GM18909 (cell line): ENCODE data around the gene TUSC2.

Experiments
- ATAC-seq: cut with Tn5 transposase; IDR thresholded peaks from one replicate; pipeline ENCODE4 v1.9.1; 2021; ENCODE audit warnings: mild to moderate bottlenecking; ENCODE audit not compliant: unreplicated experiment, poor library complexity

TUSC2 gene, protein sequence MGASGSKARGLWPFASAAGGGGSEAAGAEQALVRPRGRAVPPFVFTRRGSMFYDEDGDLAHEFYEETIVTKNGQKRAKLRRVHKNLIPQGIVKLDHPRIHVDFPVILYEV

DNA sequence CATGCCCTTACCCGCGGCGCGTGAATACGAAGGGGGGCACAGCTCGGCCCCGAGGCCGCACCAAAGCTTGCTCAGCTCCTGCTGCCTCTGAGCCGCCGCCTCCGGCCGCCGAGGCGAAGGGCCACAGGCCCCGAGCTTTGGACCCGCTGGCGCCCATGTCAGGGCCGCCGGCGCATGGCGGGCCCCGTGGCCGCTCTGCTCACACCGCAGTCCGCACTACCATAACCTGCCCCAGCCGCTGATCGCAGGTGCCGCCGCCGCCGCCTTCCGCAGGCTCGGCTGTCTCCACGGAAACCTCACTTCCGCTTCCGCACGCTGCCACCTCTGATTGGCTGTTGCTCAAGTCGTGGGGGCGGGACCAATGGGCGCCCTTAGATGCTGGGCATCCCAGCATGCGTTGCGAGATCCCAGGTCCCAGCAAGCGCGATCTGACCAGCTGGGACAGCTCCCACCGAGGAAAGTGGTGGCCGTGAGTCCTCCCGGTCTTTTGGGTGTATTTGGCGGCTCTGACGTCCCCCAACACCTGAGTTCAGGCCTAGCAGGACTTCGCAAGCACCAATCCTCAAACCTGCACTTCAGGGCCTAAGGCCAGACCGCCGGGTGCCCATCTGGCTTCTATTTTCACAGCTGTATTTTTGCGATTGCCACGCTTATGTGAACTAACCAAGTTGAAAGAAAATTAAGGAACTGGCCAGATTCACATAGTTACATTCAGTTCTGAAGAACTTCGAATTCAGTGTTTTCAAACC, at the start of gene TUSC2:
Gene TUSC2, minus strand, starts transcription at position 281 of the 749 bp plus-strand sequence. Its CDS starts 124 bp downstream, at position 157.
- ATAC-seq: peak; percentile 85

DNA sequence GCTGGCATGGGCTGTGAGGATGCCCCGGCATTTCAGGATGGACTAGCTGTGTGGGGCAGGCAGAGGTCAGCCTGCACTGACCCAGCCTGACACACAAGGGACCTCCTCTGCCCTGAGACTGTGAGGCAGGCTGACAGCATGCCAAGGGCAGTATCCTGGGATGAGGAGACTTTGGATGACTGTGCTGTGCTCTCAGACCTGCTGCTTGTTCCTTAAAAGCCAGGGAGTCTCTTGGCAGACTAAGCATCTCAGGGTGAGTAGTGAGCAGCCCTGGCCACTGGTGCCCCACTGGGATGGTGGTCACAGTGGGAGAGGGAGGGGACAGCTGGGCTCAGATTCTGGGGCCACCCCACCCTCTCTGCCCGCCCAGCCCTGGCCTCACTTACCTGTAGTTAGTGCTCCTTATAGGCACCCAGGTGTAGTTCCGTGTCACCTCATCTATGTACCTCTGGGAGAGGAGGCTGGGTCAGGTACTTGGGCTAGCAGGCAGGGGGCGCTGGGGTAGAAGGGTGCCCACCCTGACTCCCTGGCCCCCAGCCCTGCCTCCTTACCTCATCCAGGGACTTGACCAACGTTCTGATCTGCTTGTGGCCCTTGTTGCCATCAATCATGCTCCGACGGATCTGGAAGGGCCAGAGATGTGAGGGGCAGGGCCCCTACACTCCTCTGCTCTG, 47.4 kb upstream of the TUSC2 start:
- no peak for ATAC-seq

DNA sequence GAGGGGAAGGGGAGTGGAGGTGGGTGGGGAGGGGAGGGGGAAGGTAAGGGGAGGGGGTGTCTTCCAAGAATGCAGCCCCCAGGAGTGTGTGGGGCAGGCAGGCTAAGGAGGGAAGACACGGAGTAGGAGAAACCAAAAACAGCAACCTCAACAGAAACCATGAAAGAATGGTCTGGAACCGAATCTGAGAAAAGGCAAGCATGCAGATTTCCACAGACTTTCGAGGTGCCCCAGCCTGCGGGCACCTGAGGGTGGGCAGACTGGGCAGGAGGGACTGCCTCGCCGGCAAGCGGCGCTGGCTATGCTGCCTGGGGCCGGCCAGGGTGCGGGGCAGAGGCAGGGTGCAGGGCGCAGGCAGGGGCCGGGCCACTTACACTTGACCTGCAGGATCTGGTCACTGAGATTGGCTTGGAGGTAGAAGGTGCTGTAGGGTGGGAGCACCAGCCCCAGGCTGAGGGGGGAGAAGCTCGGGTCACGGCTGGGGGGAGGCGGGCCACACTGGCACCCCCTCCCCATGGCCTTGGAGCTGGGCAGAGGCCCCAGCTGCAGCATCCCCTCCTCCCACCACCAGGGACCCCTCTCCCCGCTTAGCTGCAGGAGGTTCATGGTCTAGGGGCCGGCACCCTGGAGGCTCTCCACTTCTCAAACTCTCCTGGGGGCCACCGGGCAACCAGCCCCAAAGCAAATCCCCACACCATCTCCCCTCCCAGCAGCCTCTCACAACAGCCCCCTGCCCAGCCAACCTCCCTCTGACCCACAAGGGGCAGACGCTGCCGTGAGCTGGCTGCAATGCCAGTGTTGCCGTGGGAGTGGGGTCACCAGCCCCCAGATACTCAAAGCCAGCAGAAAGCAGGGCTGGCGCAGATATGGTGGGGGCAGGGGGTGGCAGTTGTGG, 46.6 kb upstream of the TUSC2 start:
- no peak for ATAC-seq

DNA sequence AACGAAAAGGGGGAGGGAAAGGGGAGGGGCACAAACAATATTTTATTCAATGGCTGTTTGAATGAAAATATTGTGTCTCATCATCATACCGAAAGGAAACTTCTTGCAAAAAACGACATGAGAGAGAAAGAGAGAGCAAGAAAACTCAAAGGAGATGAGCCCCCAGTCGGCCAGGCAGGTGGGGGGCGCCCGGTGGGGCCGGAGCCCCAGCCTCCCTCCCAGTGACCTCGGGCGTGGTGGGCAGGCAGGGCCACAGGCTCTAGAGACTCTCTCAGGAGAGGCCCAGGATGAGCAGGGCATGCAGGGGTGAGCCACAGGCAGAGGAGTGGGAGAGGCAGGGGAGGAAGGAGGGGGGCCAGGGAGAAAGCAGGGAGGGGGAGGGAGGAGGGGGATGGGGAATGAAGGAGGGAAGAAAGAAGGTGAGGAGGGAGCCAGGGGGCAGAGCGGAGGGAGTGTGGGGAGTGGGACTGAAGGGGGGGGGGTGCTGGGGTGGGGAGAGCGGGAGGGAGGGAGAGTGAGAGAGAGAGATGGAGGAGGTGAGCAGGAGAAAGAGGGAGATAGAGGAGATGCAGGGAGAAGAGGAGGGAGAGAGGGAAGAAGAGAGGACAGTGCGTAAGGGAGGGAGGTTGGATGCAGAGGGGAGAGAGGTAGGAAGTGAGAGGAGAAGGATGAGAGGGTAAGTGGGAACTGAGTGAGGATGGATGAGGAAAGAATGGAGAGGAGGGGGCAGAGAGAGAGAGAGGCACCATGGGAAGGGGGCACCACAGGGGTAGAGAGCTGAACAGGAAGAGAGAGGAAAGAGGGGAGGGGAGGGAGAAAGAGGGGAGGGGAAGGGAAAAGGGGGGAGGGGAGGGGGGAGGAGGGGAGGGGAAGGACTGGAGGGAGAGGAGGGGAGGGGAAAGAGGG, 45.4 kb upstream of the TUSC2 start:
- no peak for ATAC-seq

DNA sequence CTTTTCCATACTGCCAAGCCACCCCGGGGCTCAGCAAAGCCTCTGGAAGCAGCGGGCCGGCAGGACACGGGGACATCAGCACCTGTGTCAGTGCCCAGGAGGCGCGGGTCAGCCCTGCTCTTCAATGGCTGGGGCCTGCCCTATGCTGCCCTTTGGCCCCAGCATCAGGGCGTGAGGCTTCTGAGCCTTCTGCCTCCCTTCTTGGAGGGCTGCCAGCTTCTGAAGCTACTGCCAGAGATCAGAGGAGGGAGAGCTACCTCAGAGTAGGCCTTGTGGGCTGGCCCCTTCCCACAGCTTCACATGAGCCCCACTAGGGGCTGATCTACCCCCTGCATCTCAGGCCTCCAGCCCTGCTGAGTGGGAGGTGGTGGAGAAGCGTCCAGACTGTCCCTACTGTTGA, 44.3 kb upstream of the TUSC2 start:
- ATAC-seq: no peak

DNA sequence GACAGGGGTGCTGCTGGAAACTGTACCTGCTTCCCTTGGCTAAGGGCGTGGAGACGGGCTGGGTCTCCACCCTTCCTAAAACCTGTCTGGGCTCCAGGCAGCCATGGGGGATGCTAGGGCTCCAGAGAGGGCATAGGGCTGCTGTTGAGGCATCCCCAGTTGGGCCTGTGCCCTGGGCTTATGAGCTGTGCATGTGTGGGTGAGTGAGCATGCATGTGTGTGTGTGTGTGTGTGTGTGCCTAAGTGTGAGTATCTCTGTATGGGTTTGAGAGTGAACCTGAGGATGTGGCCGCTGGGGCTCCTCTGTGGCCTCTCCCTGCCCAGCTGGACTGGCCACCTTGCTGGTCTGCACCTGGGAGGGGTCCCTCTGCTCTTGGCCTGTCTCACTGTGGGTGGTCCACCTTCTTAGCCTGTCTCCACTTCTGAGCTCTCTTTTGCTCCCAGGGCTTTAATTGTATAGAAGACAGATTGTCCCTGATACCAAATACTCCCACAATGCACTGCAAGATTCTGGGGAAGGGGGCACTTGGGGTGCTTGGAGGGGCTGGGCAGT, 43.2 kb upstream of the TUSC2 start:
- ATAC-seq: no peak

DNA sequence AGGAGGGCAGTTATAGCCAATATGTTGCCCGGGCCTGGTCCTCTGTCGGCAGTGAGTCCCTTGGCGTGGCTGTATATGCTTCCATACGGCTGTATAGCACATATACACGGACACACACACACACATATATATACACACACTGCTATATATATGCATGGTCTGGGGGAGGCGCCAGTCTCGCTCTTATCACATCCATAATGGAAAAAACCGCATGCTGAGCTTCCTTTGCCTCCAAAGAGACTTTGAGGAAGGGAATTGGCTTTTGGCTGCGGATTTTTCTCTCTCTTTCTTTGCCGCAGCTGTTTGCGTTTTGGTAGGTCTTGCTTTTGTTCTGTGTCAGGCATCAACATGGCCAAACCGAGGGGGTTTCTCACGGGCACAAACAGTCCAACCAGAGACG, 42.6 kb upstream of the TUSC2 start:
- no peak for ATAC-seq

DNA sequence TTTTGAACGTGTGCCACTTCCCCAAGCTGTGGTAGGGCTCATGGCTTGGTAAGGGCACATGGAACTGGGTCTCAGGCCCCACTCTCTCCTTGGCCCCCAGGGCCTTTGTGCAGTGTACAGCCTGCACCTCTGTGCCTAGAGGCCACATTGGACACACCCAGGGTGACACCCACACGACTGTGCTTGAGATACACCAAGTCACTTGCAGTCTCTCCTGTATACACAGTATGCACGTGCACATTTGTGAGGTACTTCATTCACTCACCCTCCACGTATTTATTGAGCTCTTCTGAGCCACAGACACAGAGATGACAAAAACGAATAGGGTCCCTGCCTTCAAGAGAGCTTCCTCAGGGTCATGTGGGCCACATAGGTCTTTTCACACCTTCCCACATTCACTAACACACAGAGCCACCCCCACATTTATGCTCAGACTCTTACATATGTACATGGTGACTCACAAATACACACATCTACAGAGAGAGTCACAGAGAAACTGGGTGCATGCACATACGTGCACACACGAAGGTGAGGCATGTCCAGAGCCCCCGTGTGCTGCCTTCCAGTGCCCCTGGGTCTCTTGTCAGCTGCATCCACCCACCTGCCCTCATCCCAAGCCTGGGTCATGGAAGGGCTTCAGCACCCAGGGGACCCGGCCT, 41.1 kb upstream of the TUSC2 start:
- ATAC-seq: no peak

DNA sequence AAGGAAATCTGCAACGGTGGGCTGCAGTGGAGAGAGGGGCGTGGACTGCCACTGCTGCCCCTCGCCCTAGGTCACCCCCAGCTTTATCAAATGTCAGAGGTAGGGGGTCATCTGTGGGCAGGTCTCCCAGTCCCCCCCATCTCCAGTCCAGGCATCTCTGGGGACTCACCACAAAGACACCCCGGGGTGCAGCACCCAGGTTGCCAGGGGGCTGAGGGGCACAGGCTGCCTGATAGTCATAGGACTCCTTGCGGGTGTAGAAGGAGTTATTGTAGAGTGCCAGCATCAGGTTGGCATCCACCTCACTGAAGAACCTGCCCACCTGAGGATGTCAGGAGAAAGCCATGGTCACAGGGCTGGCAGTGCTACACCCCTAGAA, 37.8 kb upstream of the TUSC2 start:
- no peak for ATAC-seq

DNA sequence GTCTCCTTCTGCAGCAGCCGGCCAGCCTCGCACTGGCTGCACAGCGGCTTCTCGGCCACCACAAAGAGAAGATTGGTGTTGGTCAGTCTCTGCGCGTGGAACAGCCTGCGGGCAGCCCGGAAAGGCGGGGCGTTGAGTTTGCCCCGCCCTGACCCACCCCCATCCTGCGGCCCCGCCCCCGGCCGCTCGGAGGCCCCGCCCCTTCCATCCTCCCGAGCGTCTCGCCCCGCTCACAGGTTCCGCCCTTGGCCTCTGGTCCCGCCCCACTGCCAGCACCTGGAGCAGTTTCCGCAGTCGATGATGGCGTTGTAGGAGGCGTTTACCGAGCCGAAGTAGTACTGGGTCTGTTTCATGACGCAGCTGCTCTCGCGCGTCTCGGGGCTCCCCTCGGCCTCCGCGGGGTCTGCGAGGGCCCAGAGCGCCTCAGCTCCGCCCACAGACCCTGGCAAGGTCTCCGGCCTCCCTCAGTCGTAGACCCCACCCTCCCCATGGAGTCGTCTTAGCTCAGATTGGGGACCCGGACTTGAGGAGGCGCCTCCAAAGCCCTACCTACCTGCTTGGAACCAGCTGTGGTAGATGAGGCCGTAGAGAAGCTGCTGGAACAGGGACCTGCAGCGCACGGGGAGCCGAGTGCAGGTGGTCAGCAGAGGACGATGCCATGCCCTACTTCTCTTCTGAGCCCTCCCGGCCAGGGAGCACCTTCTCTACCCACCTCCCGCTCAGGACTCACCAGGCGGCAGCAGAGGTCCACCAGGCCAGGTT, 37.2 kb upstream of the TUSC2 start:
- ATAC-seq: peak; percentile 86

DNA sequence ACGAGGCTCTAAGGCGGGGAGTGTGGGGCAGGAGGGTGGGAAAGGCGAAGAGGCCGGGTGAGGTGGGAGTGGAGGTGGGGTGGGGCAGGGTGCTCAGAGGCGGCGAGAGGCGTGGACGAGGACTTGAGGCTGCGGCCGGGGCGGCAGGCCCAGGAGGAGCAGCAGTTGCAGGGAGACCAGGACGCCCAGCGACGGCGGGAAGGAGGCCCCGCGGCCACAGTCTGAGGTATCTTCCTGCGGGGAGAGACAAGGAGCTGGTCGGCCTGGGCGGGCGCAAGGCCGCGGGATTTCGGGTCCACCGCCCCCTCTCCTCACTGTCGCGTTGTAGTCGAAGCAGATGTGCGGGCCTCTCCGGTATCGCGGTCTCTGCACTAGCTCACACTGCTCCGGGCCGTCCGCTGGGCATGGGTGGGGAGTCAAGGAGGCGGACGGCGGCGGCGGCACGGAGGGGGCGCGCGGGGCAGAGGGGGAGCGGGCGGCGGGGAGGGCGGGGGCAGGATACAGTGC, 36.6 kb upstream of the TUSC2 start:
- no peak for ATAC-seq

DNA sequence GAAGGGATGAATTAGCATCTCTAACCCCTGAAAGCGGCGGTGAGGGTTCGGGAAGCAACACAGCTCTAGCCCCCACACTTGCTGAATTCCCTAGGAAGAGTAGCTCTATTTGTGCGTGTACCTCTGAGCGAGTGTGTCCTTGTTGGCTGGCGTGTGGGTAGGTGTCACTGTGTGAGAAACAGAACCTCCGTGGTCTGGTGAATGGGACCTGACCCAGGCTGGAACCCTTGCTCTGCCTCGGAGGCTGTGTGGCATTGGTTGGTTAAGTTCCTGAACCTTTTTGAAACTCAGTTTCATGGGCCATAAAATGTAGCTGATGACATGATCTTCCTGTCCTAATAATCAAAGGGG, 31.7 kb upstream of the TUSC2 start:
- ATAC-seq: peak; percentile 19

DNA sequence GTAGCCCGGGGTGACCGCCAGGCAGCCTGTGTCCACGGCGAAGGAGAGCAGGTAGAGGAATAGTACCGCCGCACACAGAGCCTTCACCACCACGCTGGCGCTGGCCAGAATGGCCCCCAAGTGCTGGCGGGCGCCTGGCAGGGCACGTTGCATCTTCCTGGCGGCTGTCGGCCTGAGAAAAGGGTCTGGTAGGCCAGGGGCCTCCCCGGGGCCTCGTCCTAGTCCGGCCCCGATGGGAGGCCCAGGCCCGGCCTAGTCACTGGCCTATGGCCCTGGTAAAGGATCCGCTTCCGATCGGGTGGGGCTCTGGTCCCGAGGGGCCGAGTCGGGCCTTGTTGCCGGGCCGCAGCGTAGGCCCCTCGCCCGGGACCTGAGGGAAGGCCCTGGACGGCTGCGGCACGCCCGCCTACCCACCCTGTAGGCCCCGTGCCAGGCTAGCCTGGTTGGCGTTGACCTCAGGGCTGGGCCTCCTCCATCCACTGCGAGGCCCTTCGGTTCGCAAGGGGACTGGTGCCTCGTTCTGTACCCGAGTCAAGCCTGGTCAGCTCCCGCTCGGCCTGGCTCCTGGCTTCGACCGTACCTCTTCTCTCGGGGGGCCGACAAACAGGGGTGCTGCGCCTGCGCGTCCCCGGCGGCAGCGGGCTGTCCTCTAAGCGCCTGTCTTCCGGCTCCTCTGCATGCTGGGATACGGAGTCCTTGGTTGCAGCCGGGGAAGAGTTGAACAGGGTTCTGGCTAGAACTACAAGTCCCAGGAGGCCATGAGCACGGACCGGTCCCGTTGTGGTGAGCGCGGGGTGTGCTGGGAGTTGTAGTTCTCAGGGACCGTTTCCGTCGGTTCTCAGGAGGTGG, 31.1 kb upstream of the TUSC2 start, which contains the start of gene TMEM115:
Gene TMEM115, minus strand, starts transcription at position 611 of the 849 bp plus-strand sequence. Its CDS starts 458 bp downstream, at position 153.
- peak; percentile 99 for ATAC-seq

DNA sequence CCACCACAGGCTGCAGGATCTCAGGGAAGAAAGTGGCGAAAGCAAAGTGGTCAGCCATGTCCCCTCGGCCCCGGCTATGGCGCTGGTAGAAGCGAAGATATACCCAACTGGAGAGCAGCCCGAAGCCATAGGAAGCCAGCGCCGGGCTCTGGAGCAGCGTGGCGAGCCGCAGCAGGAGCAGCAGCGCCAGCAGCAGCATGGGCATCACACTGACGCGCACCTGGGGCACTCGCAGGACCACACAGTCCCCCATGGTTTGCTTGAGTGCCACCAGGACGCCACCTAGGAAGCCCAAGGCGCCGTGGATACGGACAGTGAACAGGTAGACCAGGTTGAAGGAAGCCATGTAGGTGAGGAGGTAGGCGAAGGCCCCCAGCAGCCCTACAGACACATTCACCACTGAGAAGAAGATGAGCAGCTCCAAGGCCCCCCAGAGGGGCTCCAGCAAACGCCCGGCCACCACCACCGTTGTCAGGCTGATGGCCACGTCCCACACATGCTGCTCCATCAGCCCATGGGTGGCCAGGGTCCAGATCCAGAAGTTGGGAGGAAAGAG, 30.4 kb upstream of the TUSC2 start:
- ATAC-seq: no peak

DNA sequence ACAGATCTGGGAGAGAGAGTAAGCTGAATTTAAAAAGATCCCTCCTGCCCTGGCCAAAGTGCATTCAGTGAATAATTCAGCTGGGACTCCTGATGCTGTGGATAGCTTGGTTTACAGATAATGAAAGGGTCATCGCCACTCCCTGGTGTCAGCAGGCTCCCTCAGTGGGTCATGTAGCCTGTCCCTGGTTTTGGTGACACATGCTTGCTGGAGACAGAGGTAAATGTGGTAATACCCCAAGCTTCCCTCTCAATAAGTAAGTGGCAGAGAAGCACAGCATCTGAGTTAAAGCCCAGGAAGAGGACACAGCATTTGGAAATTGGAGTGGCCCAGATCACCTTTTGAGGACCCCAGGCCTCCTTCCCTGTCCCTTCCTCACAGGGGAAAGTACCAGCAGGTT, 29.5 kb upstream of the TUSC2 start:
- ATAC-seq: no peak

DNA sequence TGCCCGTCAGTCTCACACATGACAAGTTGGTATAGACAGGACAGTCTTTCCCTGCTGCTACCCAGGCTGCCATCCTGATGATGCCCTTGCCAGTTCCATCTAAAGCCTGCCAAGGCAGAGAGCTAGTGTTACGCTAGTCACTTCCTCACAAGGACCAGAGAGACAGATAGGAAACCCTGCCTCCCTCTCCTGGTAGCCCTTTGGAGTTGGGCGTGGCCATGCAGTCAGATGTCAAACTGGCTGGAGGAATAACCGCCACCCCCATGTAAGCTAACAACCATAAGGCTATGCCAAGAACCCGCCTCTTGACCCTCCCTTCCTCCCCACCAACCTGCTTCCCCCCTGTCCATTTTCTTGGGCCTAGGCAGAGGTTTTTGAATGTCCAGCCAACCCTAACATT, 28.5 kb upstream of the TUSC2 start:
- no peak for ATAC-seq
